Measurements from ENCODE around the gene TRAPPC4. TPM values are rescaled to one million over a fixed set of nuclear protein-coding genes. Genes with fewer than 3 reads are reported as not detected.

TRAPPC4 gene
- total RNA-seq, 4 donors from 2014 or later, result 38.9 to 77.8 (median 42.8) TPM

DNA sequence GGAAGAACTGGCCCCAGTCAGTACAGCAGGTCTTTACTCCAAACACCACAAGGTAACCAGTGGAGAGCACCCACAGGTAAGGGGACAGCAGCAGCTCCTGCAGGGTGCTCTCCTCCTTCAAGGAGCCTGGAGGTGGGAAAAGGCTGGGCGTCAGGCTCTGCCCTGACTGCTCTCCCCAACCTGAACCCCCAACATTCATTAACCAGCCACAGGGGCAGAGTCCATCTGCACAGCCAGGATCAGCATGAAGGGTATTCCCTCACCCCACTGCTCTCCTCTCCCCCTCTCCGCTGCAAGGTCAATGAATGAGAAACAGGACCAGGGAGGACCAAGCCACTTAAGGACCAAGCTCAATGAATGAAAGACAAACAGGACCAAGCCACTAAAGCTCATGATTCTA, 8.4 kb downstream of the TRAPPC4 start:
- TF ChIP-seq, protein P1, sequence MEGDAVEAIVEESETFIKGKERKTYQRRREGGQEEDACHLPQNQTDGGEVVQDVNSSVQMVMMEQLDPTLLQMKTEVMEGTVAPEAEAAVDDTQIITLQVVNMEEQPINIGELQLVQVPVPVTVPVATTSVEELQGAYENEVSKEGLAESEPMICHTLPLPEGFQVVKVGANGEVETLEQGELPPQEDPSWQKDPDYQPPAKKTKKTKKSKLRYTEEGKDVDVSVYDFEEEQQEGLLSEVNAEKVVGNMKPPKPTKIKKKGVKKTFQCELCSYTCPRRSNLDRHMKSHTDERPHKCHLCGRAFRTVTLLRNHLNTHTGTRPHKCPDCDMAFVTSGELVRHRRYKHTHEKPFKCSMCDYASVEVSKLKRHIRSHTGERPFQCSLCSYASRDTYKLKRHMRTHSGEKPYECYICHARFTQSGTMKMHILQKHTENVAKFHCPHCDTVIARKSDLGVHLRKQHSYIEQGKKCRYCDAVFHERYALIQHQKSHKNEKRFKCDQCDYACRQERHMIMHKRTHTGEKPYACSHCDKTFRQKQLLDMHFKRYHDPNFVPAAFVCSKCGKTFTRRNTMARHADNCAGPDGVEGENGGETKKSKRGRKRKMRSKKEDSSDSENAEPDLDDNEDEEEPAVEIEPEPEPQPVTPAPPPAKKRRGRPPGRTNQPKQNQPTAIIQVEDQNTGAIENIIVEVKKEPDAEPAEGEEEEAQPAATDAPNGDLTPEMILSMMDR (IDR thresholded peaks at IDR 0.05; ENCODE audit: low read depth), result no peak

DNA sequence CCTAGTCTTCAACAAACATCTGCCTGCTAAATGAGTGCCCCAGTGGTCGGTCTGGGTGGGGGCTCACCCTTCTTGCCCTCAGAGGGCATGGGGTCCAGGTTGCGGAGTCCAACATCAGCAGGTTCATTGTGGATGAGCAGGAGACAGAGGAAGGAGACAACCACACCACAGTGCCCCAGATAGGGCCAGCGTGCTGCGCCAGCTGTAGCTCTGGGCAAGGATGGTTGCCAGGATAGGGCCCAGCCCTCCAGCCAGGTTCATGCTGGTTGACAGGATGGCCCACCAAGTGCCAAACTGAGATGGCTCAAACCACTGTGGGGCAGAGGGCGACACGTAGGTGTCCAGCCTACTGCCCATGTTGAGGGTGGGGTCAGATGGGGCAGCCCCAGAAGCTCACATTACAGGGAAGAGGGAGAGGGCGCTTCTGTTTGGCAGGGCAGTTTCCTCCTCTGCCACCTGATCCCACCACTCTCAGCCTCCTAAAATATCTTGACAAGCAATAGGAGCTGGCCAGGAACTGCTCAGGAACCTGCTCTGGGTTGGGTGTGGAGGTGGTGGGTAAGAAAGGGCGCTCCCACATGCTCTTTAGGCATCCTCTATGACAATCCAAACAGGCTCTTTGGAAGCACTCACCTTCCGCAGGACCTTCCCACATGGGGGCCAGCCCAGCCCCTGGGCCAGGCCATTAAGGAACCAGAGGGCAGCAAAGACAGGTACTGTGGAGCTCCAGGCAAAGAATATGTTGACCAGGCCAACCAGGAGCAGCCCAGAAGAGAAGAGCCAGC, 9.2 kb downstream of the TRAPPC4 start:
- TF ChIP-seq, protein P1 (IDR thresholded peaks at IDR 0.05; ENCODE audit: low read depth), result no peak

DNA sequence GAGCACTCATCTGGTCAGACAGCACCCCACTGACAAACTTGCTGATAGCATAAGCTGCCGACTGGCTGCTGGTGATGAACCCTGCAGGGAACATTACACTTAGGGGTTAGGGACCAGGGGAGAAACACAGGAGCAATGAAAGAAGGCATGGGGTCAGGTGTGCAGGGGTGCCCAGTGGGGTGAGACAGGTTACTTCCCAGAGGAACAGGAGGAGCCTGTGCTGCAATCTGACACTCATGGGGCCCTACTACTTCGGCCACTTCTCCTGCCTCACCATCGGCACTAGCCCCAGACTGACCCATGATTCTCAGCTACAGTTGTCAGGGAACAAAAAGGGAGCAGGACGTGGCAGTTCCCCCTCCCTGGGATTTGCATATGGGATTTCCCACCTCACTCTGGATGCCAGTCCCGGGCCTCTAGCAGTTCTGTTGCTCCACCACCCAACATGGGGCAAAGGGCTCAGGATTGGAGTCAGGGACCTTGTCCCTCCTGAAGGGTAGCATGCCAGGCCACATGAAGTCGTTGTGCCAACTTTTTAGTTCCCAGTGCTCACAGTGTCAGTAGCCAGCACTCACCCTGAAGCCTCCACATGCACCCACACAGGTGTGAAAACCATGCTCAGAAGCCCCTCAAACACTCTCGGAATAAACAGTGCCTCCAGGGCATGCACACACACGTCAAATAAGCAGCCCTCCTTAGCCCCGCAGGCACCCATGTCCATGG, 9.9 kb downstream of the TRAPPC4 start:
- TF ChIP-seq, protein P1 (IDR thresholded peaks at IDR 0.05; ENCODE audit: low read depth), result no peak

DNA sequence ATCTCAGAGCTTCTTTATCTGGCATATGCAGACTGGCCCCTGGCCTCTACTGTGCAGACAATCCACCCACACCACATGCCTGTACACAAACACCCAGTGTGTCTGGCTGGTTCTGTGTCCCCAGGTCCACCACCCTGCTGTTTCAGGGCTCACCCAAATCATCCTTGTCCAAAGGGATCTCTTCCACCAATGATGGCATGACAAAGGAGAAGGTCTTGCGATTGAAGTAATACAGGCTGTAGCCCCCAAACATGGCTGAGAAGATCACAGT, 10.4 kb downstream of the TRAPPC4 start:
- TF ChIP-seq, protein P1 (IDR thresholded peaks at IDR 0.05; ENCODE audit: low read depth), result no peak

DNA sequence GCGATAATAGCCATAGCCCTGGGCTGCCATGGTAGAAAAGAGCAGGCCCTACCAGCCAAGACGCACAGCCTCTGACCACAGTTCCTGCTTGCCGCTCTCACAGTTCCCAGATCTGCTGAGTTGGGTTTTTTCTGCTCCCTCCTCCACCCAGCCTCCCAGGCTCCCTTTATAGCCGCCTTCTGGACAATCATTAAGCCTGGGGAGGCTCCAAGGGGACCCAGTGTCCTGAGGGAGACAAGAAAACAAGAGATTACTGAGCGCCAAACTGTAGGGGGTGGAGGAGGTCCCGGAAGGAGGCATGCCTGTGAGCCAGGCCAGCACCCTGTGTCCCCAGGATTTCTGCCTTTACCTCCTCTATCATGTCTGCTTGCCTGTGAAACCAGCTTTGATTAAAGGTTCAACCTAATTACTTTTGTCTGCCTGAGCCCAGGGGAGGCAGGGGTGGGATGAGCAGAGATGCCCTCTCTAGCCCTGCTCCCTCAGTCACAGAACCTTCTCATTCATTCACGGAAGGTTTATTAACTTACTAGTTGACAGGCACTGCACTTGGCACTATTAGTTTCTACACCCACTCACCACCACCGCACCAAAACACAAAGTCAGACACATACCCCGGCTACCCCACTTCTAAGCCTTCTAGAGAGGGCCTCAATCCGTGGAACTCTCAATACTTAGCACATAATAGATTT, 10.9 kb downstream of the TRAPPC4 start:
- TF ChIP-seq, protein P1 (IDR thresholded peaks at IDR 0.05; ENCODE audit: low read depth), result no peak

DNA sequence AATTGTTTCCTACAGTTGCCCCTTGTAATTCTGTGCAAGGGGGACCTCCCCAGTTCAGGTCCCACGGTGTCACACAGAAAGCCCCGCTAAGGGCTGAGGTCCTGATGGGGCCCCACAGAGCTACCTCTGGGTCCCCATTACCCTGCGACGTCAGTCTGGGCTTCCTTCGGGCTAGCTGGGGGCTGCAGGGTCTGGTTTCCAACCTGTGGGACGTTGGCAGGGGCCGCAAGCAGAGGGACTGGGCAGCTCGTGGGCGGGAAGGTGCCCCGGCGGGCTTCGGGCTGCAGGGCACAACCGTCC, 11.4 kb downstream of the TRAPPC4 start:
- TF ChIP-seq, protein P1 (IDR thresholded peaks at IDR 0.05; ENCODE audit: low read depth), result no peak

DNA sequence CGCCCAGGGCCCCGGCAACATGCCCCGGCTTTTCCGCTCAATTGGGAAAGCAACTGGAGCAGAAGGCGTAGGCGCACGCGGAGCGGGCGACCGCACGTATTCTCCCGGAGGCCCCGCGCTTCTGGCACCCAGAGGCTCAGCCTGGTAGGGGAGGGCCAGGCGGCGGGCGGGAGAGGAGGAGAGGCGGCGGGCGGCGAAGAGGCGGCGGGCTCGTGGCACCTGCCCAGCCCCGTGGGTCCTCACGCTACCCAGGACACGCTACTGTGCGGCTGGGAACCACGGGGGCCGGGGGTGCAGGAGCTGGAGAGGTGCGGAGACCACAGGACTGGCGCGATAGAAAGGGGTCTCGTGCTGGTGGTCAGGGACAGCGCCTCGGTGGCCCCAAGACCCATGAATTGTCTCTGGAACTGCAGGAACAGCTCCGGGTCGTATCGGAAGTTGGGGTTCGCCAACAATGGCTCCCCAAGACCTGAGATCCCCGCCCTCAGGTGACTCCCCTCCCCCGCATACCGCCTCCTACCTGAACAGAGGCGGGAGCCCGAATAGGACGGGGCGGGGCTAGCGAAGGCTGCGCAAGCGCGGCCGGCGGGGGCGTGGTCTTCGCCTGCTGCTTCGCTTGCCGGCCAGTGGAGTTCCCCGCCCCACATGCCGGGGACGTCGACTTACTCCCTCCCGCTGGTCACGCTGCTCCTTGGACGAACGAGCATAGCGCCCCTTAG, 11.9 kb downstream of the TRAPPC4 start, which contains the start of gene SLC37A4:
TSS of gene SLC37A4 (minus strand) at position 549 of the 719 bp plus-strand sequence.
- TF ChIP-seq, protein P1 (IDR thresholded peaks at IDR 0.05; ENCODE audit: low read depth), result no peak

All from subcutaneous adipose tissue (tissue), 4 donors.